Hematopoietic multipotent progenitor cell treated with erythropoietin and hydrocortisone succinate and interleukin-3 and kit ligand, for 15 days (in vitro differentiated cells): ENCODE data around the gene MTX1.
"Not testable (repeated sequence)": the region's sequence is repeated elsewhere in the genome, so short reads cannot be mapped to it uniquely, and the experiment has no call there.

ENCODE experiments used
- DNase-seq: peaks from one replicate; pipeline ENCODE4 v3.0.0-alpha.2; 2015; ENCODE audit warnings: low spot score

MTX1 gene

GRCh38 chr1:155207806-155208540 is 522 bp upstream of the MTX1 start, which contains the start of gene THBS3:
TSS of gene THBS3 (minus strand) at chr1:155207897. CDS start at chr1:155207876, 21 bp downstream.
- no peak for DNase-seq

- DNase-seq: no peak
Measured at GRCh38 chr1:155209312-155209721, 822 bp downstream of the MTX1 start.

GRCh38 chr1:155210314-155211104 is 2.0 kb downstream of the MTX1 start:
- DNase-seq: no peak

- not testable (repeated sequence) for DNase-seq
Measured at GRCh38 chr1:155211381-155212050, 3.0 kb downstream of the MTX1 start.

- not testable (repeated sequence) for DNase-seq
Measured at GRCh38 chr1:155212051-155212440, 3.6 kb downstream of the MTX1 start.

GRCh38 chr1:155214702-155215101 is 6.2 kb downstream of the MTX1 start:
- not testable (repeated sequence) for DNase-seq

- DNase-seq: peak; percentile 39
Measured at GRCh38 chr1:155218854-155219591, 10.5 kb downstream of the MTX1 start.

GRCh38 chr1:155219592-155220031 is 11.1 kb downstream of the MTX1 start:
- DNase-seq: no peak

GRCh38 chr1:155220211-155220965 is 11.9 kb downstream of the MTX1 start:
- not testable (repeated sequence) for DNase-seq

- DNase-seq: no peak
Measured at GRCh38 chr1:155223047-155223446, 14.6 kb downstream of the MTX1 start.

GRCh38 chr1:155225404-155225759 is 16.9 kb downstream of the MTX1 start:
- DNase-seq: not testable (repeated sequence)

GRCh38 chr1:155226188-155226909 is 17.9 kb downstream of the MTX1 start:
- peak; percentile 79 for DNase-seq

GRCh38 chr1:155226910-155227260 is 18.4 kb downstream of the MTX1 start:
- no peak for DNase-seq

- peak; percentile 97 for DNase-seq
Measured at GRCh38 chr1:155227261-155228095, 19.0 kb downstream of the MTX1 start.

- DNase-seq: no peak
Measured at GRCh38 chr1:155228096-155228427, 19.6 kb downstream of the MTX1 start.

GRCh38 chr1:155231302-155231701 is 22.8 kb downstream of the MTX1 start:
- not testable (repeated sequence) for DNase-seq

- not testable (repeated sequence) for DNase-seq
Measured at GRCh38 chr1:155232001-155232978, 23.8 kb downstream of the MTX1 start.

GRCh38 chr1:155233502-155233901 is 25.0 kb downstream of the MTX1 start:
- not testable (repeated sequence) for DNase-seq
